Measurements from ENCODE around the gene LCE3E.

DNA sequence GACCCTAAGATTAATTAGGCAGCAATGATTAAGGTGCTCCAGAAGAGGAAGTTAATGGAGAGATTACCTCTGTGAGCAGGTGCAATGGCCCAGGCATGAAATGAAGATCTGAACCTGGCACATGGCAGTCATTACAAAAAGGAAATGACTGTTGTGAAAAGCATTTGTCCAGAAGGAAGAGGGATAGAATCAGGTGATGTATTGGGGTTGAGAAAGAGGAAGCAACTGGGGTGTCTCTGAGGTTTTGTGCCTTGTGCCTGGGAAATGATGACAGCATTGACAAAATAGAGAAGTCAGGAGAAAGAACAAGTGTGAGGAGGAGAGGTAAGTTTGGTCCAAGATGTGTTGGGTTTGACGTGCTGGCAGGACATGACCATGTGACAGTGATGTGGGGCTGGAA lies 46.7 kb downstream of the LCE3E start:
- TF ChIP-seq TAF1 (IDR thresholded peaks at IDR 0.05; ENCODE audit: low read depth) = no peak
- no peak for TF ChIP-seq TCF12 (IDR thresholded peaks at IDR 0.05; ENCODE audit: low read depth)
- no peak for TF ChIP-seq REST (IDR thresholded peaks at IDR 0.05; ENCODE audit: low read depth)
- TF ChIP-seq FOXM1 (IDR thresholded peaks at IDR 0.05; ENCODE audit: borderline replicate concordance, low read depth) = no peak
- no peak for TF ChIP-seq CREB1 (IDR thresholded peaks at IDR 0.05; ENCODE audit: low read depth)
- no peak for TF ChIP-seq MAX (IDR thresholded peaks at IDR 0.05)
- TF ChIP-seq NFIC (IDR thresholded peaks at IDR 0.05) = no peak

Data from Ishikawa (cell line).